Prostate gland (tissue), 2 donors: ENCODE measurements around the gene ADAM20.

Experiments
- POLR2A ChIP-seq: fragments of 450-650 bp; IDR thresholded peaks from one replicate; pipeline ENCODE4 v1.6.1; 2016; ENCODE audit warnings: antibody characterized with exemption, mild to moderate bottlenecking
- POLR2AphosphoS5 ChIP-seq: sonication (generic); formaldehyde crosslinking; IDR thresholded peaks from one replicate; pipeline ENCODE4 v1.6.1; 2017; ENCODE audit warnings: antibody characterized with exemption
- TF ChIP-seq, protein P1 (sequence below), 4 experiments: fragments of 200-600 bp in 2 of 4; fragments of 450-650 bp in 2 of 4; sonication (generic) in 2 of 4; IDR thresholded peaks; 1 replicate in 3 of 4; 2 replicates in 1 of 4; pipeline ENCODE4 v1.5.1; 2016 to 2019; ENCODE audit warnings: antibody characterized with exemption in 4 of 4, mild to moderate bottlenecking in 2 of 4, moderate library complexity in 2 of 4

DNA sequence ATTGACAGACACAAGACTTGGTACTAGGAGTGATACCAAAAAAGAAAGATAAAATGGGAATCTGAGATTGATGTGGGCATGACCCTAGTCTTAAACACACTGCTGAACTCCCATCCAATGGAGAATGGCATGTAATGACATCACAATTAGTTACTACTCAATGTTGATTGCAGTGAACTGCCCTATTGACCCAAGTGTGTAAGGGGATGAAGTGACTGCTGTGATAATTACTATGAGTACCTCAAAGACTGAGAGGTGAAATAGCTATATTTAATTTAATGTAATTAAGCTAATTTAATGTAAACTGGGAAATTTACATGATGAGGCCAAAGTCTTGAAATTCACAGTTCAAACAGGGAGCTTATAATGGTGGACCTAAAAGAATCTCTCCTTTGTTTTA, at the start of gene ADAM20:
- TF ChIP-seq, protein P1, sequence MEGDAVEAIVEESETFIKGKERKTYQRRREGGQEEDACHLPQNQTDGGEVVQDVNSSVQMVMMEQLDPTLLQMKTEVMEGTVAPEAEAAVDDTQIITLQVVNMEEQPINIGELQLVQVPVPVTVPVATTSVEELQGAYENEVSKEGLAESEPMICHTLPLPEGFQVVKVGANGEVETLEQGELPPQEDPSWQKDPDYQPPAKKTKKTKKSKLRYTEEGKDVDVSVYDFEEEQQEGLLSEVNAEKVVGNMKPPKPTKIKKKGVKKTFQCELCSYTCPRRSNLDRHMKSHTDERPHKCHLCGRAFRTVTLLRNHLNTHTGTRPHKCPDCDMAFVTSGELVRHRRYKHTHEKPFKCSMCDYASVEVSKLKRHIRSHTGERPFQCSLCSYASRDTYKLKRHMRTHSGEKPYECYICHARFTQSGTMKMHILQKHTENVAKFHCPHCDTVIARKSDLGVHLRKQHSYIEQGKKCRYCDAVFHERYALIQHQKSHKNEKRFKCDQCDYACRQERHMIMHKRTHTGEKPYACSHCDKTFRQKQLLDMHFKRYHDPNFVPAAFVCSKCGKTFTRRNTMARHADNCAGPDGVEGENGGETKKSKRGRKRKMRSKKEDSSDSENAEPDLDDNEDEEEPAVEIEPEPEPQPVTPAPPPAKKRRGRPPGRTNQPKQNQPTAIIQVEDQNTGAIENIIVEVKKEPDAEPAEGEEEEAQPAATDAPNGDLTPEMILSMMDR (IDR thresholded peaks at IDR 0.05): no peak
- TF ChIP-seq POLR2AphosphoS5: no peak
- no peak for TF ChIP-seq POLR2A
